ENCODE measurements around the gene CPTP.

The CPTP gene

GRCh38 chr1:1322952-1323351 is 1.6 kb upstream of the CPTP start:
- TF ChIP-seq TAF1 (IDR thresholded peaks at IDR 0.05; ENCODE audit: low read depth) (no peak), REST (IDR thresholded peaks at IDR 0.05; ENCODE audit: low read depth) (no peak), TCF12 (IDR thresholded peaks at IDR 0.05; ENCODE audit: low read depth) (no peak), FOXM1 (IDR thresholded peaks at IDR 0.05; ENCODE audit: borderline replicate concordance, low read depth) (no peak), EP300 (IDR thresholded peaks at IDR 0.05; ENCODE audit: borderline replicate concordance) (no peak), CEBPB (IDR thresholded peaks at IDR 0.05) (no peak), CREB1 (IDR thresholded peaks at IDR 0.05; ENCODE audit: low read depth) (no peak), EGR1 (IDR thresholded peaks at IDR 0.05) (no peak), RAD21 (IDR thresholded peaks at IDR 0.05; ENCODE audit: low read depth) (no peak), YY1 (IDR thresholded peaks at IDR 0.05; ENCODE audit: low read depth) (no peak), ZBTB7A (IDR thresholded peaks at IDR 0.05; ENCODE audit: low read depth) (no peak), NFIC (IDR thresholded peaks at IDR 0.05) (no peak), TEAD4 (IDR thresholded peaks at IDR 0.05) (no peak)
- TF ChIP-seq, protein P1, sequence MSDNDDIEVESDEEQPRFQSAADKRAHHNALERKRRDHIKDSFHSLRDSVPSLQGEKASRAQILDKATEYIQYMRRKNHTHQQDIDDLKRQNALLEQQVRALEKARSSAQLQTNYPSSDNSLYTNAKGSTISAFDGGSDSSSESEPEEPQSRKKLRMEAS (IDR thresholded peaks at IDR 0.05), result no peak
- TF ChIP-seq, protein P2, sequence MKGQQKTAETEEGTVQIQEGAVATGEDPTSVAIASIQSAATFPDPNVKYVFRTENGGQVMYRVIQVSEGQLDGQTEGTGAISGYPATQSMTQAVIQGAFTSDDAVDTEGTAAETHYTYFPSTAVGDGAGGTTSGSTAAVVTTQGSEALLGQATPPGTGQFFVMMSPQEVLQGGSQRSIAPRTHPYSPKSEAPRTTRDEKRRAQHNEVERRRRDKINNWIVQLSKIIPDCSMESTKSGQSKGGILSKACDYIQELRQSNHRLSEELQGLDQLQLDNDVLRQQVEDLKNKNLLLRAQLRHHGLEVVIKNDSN (IDR thresholded peaks at IDR 0.05), result no peak

GRCh38 chr1:1324084-1324523 is 498 bp upstream of the CPTP start:
- TF ChIP-seq FOXM1 (IDR thresholded peaks at IDR 0.05; ENCODE audit: borderline replicate concordance, low read depth) (no peak), TAF1 (IDR thresholded peaks at IDR 0.05; ENCODE audit: low read depth) (no peak), ZBTB7A (IDR thresholded peaks at IDR 0.05; ENCODE audit: low read depth) (0 out of 2 replicates have a peak, but pooled peaks have one; percentile 4)

- TF ChIP-seq RAD21 (IDR thresholded peaks at IDR 0.05; ENCODE audit: low read depth), result no peak
- no peak for TF ChIP-seq CREB1 (IDR thresholded peaks at IDR 0.05; ENCODE audit: low read depth)
- TF ChIP-seq, protein P2 (IDR thresholded peaks at IDR 0.05), result no peak
- TF ChIP-seq, protein P1 (IDR thresholded peaks at IDR 0.05), result no peak
- TF ChIP-seq YY1 (IDR thresholded peaks at IDR 0.05; ENCODE audit: low read depth), result no peak
- no peak for TF ChIP-seq TEAD4 (IDR thresholded peaks at IDR 0.05)
- TF ChIP-seq REST (IDR thresholded peaks at IDR 0.05; ENCODE audit: low read depth), result no peak
- no peak for TF ChIP-seq TAF1 (IDR thresholded peaks at IDR 0.05; ENCODE audit: low read depth)
- no peak for TF ChIP-seq CEBPB (IDR thresholded peaks at IDR 0.05)
- no peak for TF ChIP-seq ZBTB7A (IDR thresholded peaks at IDR 0.05; ENCODE audit: low read depth)
- no peak for TF ChIP-seq FOXM1 (IDR thresholded peaks at IDR 0.05; ENCODE audit: borderline replicate concordance, low read depth)
- TF ChIP-seq EGR1 (IDR thresholded peaks at IDR 0.05), result no peak
- TF ChIP-seq EP300 (IDR thresholded peaks at IDR 0.05; ENCODE audit: borderline replicate concordance), result no peak
- no peak for TF ChIP-seq TCF12 (IDR thresholded peaks at IDR 0.05; ENCODE audit: low read depth)
- no peak for TF ChIP-seq NFIC (IDR thresholded peaks at IDR 0.05)
Observed at GRCh38 chr1:1325288-1326074, 879 bp downstream of the CPTP start.

DNA sequence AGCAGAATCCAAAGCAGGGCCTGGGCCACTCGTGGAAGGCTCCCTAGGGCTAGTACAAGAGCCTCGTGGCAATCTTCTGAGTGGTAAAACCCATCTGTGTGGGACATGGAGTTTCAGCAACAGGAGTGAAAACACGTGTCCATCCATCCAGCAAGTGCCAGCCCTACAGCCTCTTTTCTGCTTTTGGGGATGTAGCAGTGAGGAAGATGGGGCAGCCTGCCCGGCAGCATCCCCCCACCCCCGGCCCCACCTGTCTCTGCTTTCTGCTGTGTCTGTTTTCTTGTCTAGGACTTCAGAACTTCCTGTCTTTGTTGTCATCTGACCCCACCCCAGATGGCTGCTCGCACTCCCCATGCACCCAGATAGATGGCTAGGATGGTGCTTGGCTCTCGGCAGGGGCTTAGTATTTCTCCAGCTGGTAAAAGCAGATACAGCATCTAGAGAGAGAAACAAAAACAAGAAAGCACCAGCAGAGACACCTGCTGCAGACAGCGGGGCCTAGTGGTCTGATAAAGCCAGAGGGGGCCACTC is 1.5 kb downstream of the CPTP start:
- TF ChIP-seq EP300 (IDR thresholded peaks at IDR 0.05; ENCODE audit: borderline replicate concordance) (no peak), EGR1 (IDR thresholded peaks at IDR 0.05) (no peak), ZBTB7A (IDR thresholded peaks at IDR 0.05; ENCODE audit: low read depth) (no peak), CREB1 (IDR thresholded peaks at IDR 0.05; ENCODE audit: low read depth) (no peak), YY1 (IDR thresholded peaks at IDR 0.05; ENCODE audit: low read depth) (no peak), CEBPB (IDR thresholded peaks at IDR 0.05) (no peak), FOXM1 (IDR thresholded peaks at IDR 0.05; ENCODE audit: borderline replicate concordance, low read depth) (no peak), NFIC (IDR thresholded peaks at IDR 0.05) (no peak), RAD21 (IDR thresholded peaks at IDR 0.05; ENCODE audit: low read depth) (no peak)
- TF ChIP-seq, protein P2 (IDR thresholded peaks at IDR 0.05), result no peak
- TF ChIP-seq, protein P1 (IDR thresholded peaks at IDR 0.05), result no peak

Measured in Ishikawa (cell line).